GOT3 (cell line): Measurements from ENCODE around the gene EHMT1.
"Not testable (repeated sequence)": the region's sequence is repeated elsewhere in the genome, so short reads cannot be mapped to it uniquely, and the experiment has no call there.

Experiments
- DNase-seq: peaks from one replicate; lab custom pipeline; 2025; ENCODE audit warnings: mixed read lengths; lab: John Stamatoyannopoulos, UW

EHMT1 gene

GRCh38 chr9:137809726-137810450 is 191.1 kb downstream of the EHMT1 start:
- not testable (repeated sequence) for DNase-seq

DNA sequence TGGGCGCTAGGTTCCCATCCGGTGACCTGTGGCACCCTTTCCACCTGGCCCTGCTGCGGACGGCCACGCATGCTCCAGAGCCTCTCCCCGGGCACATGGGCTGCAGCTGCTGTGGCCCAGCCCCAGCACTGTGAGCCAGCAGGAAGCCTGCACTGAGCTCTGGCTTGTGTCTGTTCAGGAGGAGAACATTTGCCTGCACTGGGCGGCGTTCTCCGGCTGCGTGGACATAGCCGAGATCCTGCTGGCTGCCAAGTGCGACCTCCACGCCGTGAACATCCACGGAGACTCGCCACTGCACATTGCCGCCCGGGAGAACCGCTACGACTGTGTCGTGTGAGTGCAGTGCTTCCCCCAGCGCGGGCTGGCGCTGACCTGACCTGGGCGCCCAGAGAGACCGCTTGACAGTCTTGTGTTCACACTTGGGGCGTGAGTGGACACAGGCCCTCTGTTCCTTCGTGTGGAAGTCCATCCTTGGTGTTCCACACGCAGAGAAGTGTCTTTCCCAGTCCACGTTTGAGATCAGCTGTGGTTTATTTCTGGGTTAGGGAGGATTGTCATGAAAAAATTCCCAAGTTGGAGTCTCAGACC is 192.6 kb downstream of the EHMT1 start:
- no peak for DNase-seq

- DNase-seq: no peak
Observed at GRCh38 chr9:137812356-137813023, 193.7 kb downstream of the EHMT1 start.

DNA sequence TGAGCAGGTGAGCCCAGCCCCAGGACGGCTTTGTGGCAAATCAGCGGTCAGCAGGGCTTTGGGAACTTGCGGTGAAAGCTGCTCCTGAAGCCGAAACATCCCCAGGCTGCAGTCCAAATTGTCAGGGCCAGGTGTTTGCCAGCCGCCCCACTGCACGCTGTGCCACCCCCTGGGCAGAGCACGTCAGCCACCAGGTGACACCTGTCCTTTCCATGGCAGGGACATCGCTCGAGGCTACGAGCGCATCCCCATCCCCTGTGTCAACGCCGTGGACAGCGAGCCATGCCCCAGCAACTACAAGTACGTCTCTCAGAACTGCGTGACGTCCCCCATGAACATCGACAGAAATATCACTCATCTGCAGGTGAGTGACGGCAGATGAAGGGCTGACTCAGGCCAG is 194.4 kb downstream of the EHMT1 start:
- DNase-seq: no peak

GRCh38 chr9:137813651-137814415 is 195.0 kb downstream of the EHMT1 start:
- DNase-seq: no peak

DNA sequence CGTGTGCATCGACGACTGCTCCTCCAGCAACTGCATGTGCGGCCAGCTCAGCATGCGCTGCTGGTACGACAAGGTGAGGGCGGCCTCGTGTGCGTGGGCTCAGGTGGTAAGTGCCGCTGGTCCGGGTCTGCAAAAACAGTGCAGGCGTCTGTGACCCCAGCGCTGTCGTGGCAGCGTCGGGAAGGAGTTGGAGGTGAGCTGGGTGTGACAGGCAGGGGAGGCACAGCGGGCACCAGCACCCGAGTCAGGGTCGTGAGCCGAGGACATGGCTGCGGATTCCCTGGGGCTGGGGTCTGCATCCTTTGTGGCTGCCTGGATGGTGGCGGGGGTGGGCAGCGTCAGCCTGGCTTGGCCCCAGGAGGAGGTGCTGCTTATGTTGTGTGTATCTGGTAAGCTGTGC is 195.6 kb downstream of the EHMT1 start:
- no peak for DNase-seq

- no peak for DNase-seq
Observed at GRCh38 chr9:137814841-137815240, 196.0 kb downstream of the EHMT1 start.

GRCh38 chr9:137815256-137816255 is 196.8 kb downstream of the EHMT1 start:
- no peak for DNase-seq

- no peak for DNase-seq
Observed at GRCh38 chr9:137816531-137817235, 197.9 kb downstream of the EHMT1 start.

DNA sequence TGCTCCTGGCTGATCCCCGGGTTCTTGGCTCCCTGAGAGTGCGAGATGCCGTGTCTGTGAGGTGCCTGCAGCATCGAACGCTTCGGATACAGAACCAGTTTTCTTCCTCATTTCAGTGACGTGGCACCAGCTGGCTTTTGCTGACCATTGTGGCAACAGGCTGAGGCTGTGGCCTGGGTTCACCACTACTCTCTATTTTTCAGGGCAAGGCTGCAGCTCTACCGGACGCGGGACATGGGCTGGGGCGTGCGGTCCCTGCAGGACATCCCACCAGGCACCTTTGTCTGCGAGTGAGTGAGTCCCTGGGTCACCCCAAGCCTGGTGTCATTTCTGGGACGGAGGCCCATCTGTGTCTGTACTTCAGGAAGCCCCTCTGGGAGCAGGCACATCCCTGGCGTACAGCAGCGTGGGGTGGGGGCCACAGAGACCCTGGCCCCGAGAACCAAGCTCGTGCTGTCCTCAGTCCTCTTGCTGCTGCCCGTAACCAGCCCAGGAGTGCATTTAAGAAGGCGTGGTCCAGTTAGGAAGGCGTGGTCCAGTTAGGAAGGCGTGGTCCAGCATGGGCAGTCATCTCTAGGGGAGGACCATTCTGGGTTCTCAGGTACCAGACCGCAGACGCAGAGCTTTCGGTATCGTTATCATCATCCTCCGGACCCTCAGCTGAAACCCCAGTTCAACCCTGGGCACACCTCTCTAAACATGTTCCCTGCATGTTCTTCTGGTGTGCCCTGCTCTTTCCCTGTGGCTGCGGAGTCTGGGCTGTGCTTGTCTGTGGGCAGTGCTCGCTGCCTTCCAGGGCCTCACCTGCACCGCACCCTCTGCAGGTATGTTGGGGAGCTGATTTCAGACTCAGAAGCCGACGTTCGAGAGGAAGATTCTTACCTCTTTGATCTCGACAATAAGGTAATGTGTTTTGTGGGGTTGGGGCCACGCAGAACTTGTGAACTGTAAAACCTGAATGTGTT is 198.7 kb downstream of the EHMT1 start:
- DNase-seq: no peak

DNA sequence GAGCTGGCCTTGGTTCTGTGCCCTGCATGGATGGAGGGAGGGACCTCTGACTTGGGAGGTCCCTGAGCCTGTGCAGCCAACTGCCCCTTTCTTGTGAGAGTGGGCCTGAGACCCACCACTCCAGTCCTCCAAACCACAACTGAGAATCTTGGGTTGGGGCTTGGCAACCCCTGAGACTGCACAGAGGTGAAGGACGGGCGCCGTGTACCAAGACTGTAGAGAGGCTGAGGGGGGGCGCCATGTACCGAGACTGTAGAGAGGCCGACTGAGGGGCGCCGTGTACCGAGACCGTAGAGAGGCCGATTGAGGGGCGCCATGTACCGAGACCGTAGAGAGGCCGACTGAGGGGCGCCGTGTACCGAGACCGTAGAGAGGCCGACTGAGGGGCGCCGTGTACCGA is 199.5 kb downstream of the EHMT1 start:
- no peak for DNase-seq

- DNase-seq: no peak
Observed at GRCh38 chr9:137820161-137820855, 201.5 kb downstream of the EHMT1 start.

DNA sequence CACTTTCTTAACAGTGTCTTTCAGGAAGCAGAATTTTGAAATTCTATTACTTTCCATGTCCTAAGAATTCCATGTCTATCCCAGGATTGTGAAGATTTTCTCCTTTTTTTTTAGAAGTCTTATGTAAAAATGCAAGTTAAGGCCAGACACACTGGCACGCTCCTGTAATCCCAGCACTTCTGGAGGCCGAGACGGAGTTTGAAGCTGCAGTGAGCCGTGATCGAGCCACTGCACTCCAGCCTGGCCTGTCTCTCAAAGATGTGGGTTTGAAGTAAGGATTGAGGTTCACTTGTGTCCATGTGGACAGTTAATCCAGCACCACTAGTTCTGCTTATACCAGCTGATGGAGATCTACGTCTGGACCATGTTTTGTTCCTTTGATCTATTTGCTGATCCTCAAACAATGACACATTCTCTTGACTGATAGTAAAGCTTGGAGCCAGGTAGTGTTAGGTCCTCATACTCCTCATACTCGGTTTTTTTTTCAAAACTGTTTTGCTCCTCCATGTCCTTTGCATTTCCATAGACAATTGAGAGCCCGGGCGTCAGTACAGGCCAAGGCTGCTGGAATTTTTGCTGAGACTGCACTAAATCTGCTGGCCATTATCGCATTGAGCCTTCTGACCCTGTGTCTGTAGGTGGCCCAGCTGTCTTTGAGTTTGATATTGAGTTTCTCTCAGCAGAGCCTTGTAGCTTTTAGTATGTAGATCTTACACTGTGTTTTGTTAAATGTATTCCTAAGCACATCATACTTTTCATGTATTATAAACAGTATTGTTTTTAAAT is 205.4 kb downstream of the EHMT1 start:
- no peak for DNase-seq

GRCh38 chr9:137825324-137825989 is 206.7 kb downstream of the EHMT1 start:
- DNase-seq: no peak

DNA sequence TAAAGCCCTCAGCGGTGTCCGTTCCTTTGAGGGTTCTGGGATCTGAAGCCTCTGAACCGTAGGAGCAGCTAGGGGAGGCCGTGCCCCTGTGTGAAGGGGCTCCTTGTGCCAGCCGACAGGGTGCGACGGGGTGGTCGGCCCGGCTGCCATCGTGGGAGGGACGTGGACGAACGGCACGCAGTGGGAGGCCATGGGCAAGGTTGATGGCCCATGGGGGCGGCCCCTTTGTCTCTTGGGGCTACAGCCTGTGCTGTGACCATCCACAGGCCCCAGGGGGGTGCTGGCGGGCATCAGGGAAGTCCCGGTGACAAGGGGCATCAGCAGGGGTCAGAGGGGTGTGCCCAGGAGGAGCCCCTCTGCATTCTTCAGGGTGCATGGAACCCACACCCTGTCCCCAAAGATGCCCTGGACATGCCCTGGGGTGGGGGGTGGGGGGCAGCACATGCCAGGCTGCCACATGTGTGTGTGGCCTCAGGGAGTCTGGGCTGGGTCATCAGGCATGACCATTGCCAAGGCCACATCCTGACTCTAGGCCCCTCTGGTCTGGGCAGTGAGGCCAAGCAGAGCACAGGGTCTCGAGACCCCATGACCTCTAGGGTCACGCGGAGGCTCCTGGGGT is 209.2 kb downstream of the EHMT1 start:
- DNase-seq: no peak

- no peak for DNase-seq
Observed at GRCh38 chr9:137828527-137829259, 209.9 kb downstream of the EHMT1 start.
